H9 (cell line): ENCODE data around the gene PCNX2. TPM values are rescaled to one million over a fixed set of nuclear protein-coding genes. Genes with fewer than 3 reads are reported as not detected.

ENCODE experiments used
- DNase-seq: peaks from one replicate; pipeline ENCODE4 v3.0.0-alpha.2; 2017
- H2AFZ ChIP-seq: one replicate; pipeline ENCODE4 v1.6.1; 2013; ENCODE audit warnings: mild to moderate bottlenecking, low read length, control low read depth, moderate library complexity
- H2AK5ac ChIP-seq: 2 replicates; pipeline ENCODE4 v1.6.1; 2013; ENCODE audit warnings: low read length, control low read depth, mixed read lengths; ENCODE audit not compliant: insufficient read length
- H2BK120ac ChIP-seq: one replicate; pipeline ENCODE4 v1.6.1; 2013; ENCODE audit warnings: low read depth, mild to moderate bottlenecking, low read length, control low read depth, inconsistent platforms; ENCODE audit not compliant: poor library complexity, severe bottlenecking
- H2BK12ac ChIP-seq: 2 replicates; pipeline ENCODE4 v1.6.1; 2013; ENCODE audit warnings: low read length, control low read depth, mixed read lengths, low read depth; ENCODE audit not compliant: insufficient read length
- H2BK15ac ChIP-seq: 2 replicates; pipeline ENCODE4 v1.6.1; 2013; ENCODE audit warnings: low read depth, low read length, control low read depth
- H2BK20ac ChIP-seq: one replicate; pipeline ENCODE4 v1.6.1; 2013; ENCODE audit warnings: low read depth, mild to moderate bottlenecking, low read length, control low read depth, inconsistent platforms; ENCODE audit not compliant: poor library complexity, severe bottlenecking
- H2BK5ac ChIP-seq: 2 replicates; pipeline ENCODE4 v1.6.1; 2013; ENCODE audit warnings: low read length, control low read depth, mixed read lengths; ENCODE audit not compliant: insufficient read length
- H3K14ac ChIP-seq: 2 replicates; pipeline ENCODE4 v1.6.1; 2013; ENCODE audit warnings: low read length, control low read depth; ENCODE audit not compliant: insufficient read depth
- H3K18ac ChIP-seq: 2 replicates; pipeline ENCODE4 v1.6.1; 2013; ENCODE audit warnings: low read depth, mild to moderate bottlenecking, mixed read lengths, low read length, control low read depth; ENCODE audit not compliant: insufficient read length
- H3K23ac ChIP-seq: 2 replicates; pipeline ENCODE4 v1.6.1; 2013; ENCODE audit warnings: low read length, control low read depth, mixed read lengths, low read depth; ENCODE audit not compliant: insufficient read length
- H3K23me2 ChIP-seq: 2 replicates; pipeline ENCODE4 v1.6.1; 2013; ENCODE audit warnings: low read depth, mild to moderate bottlenecking, mixed read lengths, low read length, control low read depth; ENCODE audit not compliant: insufficient read length, poor library complexity, severe bottlenecking
- H3K27ac ChIP-seq: 2 replicates; pipeline ENCODE4 v1.5.1; 2013; ENCODE audit warnings: low read length, control low read depth, mixed read lengths, low read depth; ENCODE audit not compliant: insufficient read length
- H3K27me3 ChIP-seq: 2 replicates; pipeline ENCODE4 v1.6.1; 2013; ENCODE audit warnings: low read length, control low read depth, inconsistent platforms; ENCODE audit not compliant: insufficient read depth
- H3K4ac ChIP-seq: 2 replicates; pipeline ENCODE4 v1.6.1; 2013; ENCODE audit warnings: low read depth, mild to moderate bottlenecking, control low read depth, inconsistent platforms, low read length, moderate library complexity
- H3K4me1 ChIP-seq: 2 replicates; pipeline ENCODE4 v1.6.1; 2013; ENCODE audit warnings: low read length, control low read depth, inconsistent platforms; ENCODE audit not compliant: insufficient read depth
- H3K4me2 ChIP-seq: 2 replicates; pipeline ENCODE4 v1.6.1; 2013; ENCODE audit warnings: low read length, control low read depth, mixed read lengths; ENCODE audit not compliant: insufficient read length, insufficient read depth
- H3K56ac ChIP-seq: 2 replicates; pipeline ENCODE4 v1.6.1; 2013; ENCODE audit warnings: low read depth, mild to moderate bottlenecking, mixed read lengths, low read length, control low read depth; ENCODE audit not compliant: insufficient read length
- H3K79me1 ChIP-seq: 2 replicates; pipeline ENCODE4 v1.6.1; 2013; ENCODE audit warnings: low read depth, mild to moderate bottlenecking, moderate library complexity, low read length, control low read depth, inconsistent platforms; ENCODE audit not compliant: insufficient read depth, poor library complexity, severe bottlenecking
- H3K79me2 ChIP-seq: 2 replicates; pipeline ENCODE4 v1.6.1; 2013; ENCODE audit warnings: low read length, control low read depth, inconsistent platforms; ENCODE audit not compliant: insufficient read depth
- H3K9ac ChIP-seq: 2 replicates; pipeline ENCODE4 v1.6.1; 2013; ENCODE audit warnings: low read length, control low read depth, mixed read lengths; ENCODE audit not compliant: insufficient read length; ENCODE audit errors: extremely low read depth
- H3K9me3 ChIP-seq: one replicate; pipeline ENCODE4 v1.6.1; 2013; ENCODE audit warnings: low read depth, low read length, inconsistent platforms; ENCODE audit not compliant: control insufficient read depth
- H3T11ph ChIP-seq: one replicate; pipeline ENCODE4 v1.6.1; 2013; ENCODE audit warnings: mild to moderate bottlenecking, low read length, control low read depth, inconsistent platforms
- H4K20me1 ChIP-seq: one replicate; pipeline ENCODE4 v1.6.1; 2013; ENCODE audit not compliant: control insufficient read depth, insufficient read length, insufficient read depth
- H4K5ac ChIP-seq: 2 replicates; pipeline ENCODE4 v1.6.1; 2013; ENCODE audit warnings: low read depth, mild to moderate bottlenecking, mixed read lengths, low read length, control low read depth; ENCODE audit not compliant: insufficient read length
- H4K8ac ChIP-seq: replicated peaks from 2 replicates; pipeline ENCODE4 v1.6.1; 2013; ENCODE audit warnings: low read length, control low read depth, mixed read lengths, low read depth; ENCODE audit not compliant: insufficient read length
- H4K91ac ChIP-seq: 2 replicates; pipeline ENCODE4 v1.6.1; 2013; ENCODE audit warnings: low read depth, mild to moderate bottlenecking, moderate library complexity, mixed read lengths, low read length, control low read depth; ENCODE audit not compliant: insufficient read length
- H3K27ac Mint-ChIP-seq, 3 experiments: 2 replicates in 2 of 3; 3 replicates in 1 of 3; pipeline ENCODE4 v1.8.0; 2020 to 2021; ENCODE audit warnings: mixed read lengths in 3 of 3, mild to moderate bottlenecking in 1 of 3, moderate library complexity in 1 of 3
- H3K27me3 Mint-ChIP-seq: 2 replicates; pipeline ENCODE4 v1.8.0; 2021; ENCODE audit warnings: low read depth, mild to moderate bottlenecking, moderate library complexity, mixed read lengths
- H3K36me3 Mint-ChIP-seq, 3 experiments: 2 replicates in 2 of 3; 3 replicates in 1 of 3; pipeline ENCODE4 v1.8.0; 2020 to 2021; ENCODE audit warnings: low read depth in 3 of 3, mixed read lengths in 3 of 3; ENCODE audit not compliant: insufficient read depth in 1 of 3
- H3K4me1 Mint-ChIP-seq, 2 experiments: 2 replicates each; pipeline ENCODE4 v1.8.0; 2020; ENCODE audit warnings: mixed read lengths in 2 of 2
- H3K4me3 Mint-ChIP-seq, 2 experiments: 2 replicates in 1 of 2; 3 replicates in 1 of 2; pipeline ENCODE4 v1.8.0; 2020 to 2021; ENCODE audit warnings: mild to moderate bottlenecking in 2 of 2, mixed read lengths in 2 of 2, moderate library complexity in 1 of 2
- H3K9me3 Mint-ChIP-seq, 2 experiments: 2 replicates in 1 of 2; 3 replicates in 1 of 2; pipeline ENCODE4 v1.8.0; 2020; ENCODE audit warnings: mild to moderate bottlenecking in 2 of 2, mixed read lengths in 2 of 2, moderate library complexity in 1 of 2
- WGBS: extraction: QIAGEN DNeasy Blood & Tissue Kit; methylation state at CpG from one replicate; pipeline ENCODE4 v1.1.7; 2013; ENCODE audit warnings: missing lambda C conversion rate, low lambda C conversion rate, mixed read lengths; ENCODE audit not compliant: insufficient read length; ENCODE audit errors: extremely low coverage; 5-methylcytosine and 5-hydroxymethylcytosine counted together
- total RNA-seq: library from RNA; stranded (reverse); gene quantifications from 2 replicates; pipeline ENCODE4 v1.2.1, GENCODE V29; 2021
- TF ChIP-seq, protein P1 (sequence below): fragments of 200-600 bp; sonication (generic); conservative IDR thresholded peaks from 3 replicates; pipeline ENCODE4 v1.8.0; 2021; ENCODE audit warnings: antibody characterized with exemption, mild to moderate bottlenecking

The PCNX2 gene
- total RNA-seq, 1 experiment from 2014 or later = 45.1 TPM

DNA sequence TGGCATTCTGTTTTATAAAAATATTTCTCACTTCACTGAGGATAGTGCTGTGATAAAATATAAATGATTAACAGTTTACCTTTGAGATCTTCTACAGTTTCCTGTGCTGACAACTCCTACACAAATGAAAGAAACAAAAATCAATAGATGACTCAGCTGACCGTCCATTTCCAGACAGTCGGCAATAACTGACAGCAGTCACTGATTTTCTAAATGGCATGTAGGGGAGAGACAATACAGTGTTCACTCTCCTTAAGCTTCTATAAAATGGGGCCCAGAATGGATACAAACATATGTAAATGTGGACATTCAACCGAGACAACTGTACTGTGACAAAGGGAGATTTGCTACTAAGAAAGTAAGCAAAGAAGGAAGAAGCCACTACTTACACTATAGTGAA, 34.3 kb downstream of the PCNX2 start:
- no peak overlapping the region for H4K91ac ChIP-seq
- no peak overlapping the region for H3T11ph ChIP-seq
- no peak overlapping the region for H3K4me2 ChIP-seq
- H2BK20ac ChIP-seq = no peak overlapping the region
- no peak overlapping the region for H3K4ac ChIP-seq
- H3K27ac ChIP-seq = no peak overlapping the region
- no peaks in the 10 kb centered on the region for H3K9me3 ChIP-seq
- H2BK15ac ChIP-seq = no peak overlapping the region
- TF ChIP-seq, protein P1, sequence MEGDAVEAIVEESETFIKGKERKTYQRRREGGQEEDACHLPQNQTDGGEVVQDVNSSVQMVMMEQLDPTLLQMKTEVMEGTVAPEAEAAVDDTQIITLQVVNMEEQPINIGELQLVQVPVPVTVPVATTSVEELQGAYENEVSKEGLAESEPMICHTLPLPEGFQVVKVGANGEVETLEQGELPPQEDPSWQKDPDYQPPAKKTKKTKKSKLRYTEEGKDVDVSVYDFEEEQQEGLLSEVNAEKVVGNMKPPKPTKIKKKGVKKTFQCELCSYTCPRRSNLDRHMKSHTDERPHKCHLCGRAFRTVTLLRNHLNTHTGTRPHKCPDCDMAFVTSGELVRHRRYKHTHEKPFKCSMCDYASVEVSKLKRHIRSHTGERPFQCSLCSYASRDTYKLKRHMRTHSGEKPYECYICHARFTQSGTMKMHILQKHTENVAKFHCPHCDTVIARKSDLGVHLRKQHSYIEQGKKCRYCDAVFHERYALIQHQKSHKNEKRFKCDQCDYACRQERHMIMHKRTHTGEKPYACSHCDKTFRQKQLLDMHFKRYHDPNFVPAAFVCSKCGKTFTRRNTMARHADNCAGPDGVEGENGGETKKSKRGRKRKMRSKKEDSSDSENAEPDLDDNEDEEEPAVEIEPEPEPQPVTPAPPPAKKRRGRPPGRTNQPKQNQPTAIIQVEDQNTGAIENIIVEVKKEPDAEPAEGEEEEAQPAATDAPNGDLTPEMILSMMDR = no peak
- no peak for DNase-seq
- H3K56ac ChIP-seq = no peak overlapping the region
- no peak overlapping the region for H4K5ac ChIP-seq
- H3K14ac ChIP-seq = no peak overlapping the region
- no peak overlapping the region for H2BK5ac ChIP-seq
- no peak overlapping the region for H2BK12ac ChIP-seq
- no peaks in the 10 kb centered on the region for H4K20me1 ChIP-seq
- no peak overlapping the region for H2AK5ac ChIP-seq
- peaks cover 29 to 52% (median 40%) of the 10 kb centered on the region in 3 experiments; a peak in 6 of 7 replicates for H3K36me3 Mint-ChIP-seq
- H3K18ac ChIP-seq = no peak overlapping the region
- no peaks in the 10 kb centered on the region for H3K9me3 Mint-ChIP-seq
- no peak overlapping the region for H3K9ac ChIP-seq
- H3K4me3 Mint-ChIP-seq = no peak overlapping the region
- H3K23ac ChIP-seq = no peak overlapping the region
- no peaks in the 10 kb centered on the region for H3K27me3 Mint-ChIP-seq
- no peak overlapping the region for H4K8ac ChIP-seq
- H2BK120ac ChIP-seq = no peak overlapping the region
- H3K27ac Mint-ChIP-seq = no peak overlapping the region; a peak in 1 of 7 replicates
- no peaks in the 10 kb centered on the region for H3K23me2 ChIP-seq
- whole genome bisulfite sequencing = no CpG with 5 or more reads among the region's 3 CpGs
- no peaks in the 10 kb centered on the region for H3K27me3 ChIP-seq
- H2AFZ ChIP-seq = no peak overlapping the region
- peaks cover 5% of the 10 kb centered on the region; the same call in 1 of the 2 replicates for H3K79me2 ChIP-seq
- no peaks in the 10 kb centered on the region for H3K4me1 ChIP-seq
- peaks cover 8% of the 10 kb centered on the region for H3K79me1 ChIP-seq
- H3K4me1 Mint-ChIP-seq = peaks cover under 1 to 8% of the 10 kb centered on the region in 2 experiments; a peak in 1 of 4 replicates
